Hematopoietic multipotent progenitor cell (in vitro differentiated cells): ENCODE data around the gene ERCC3. TPM values are rescaled to one million over a fixed set of nuclear protein-coding genes. Genes with fewer than 3 reads are reported as not detected.
"Not testable (repeated sequence)": the region's sequence is repeated elsewhere in the genome, so short reads cannot be mapped to it uniquely, and the experiment has no call there.

ENCODE experiments used
- DNase-seq, 3 donors: peaks; one replicate each; pipeline ENCODE4 v3.0.0-alpha.2; 2011 to 2015; ENCODE audit warnings: low read depth in 2 of 3, low spot score in 2 of 3
- small RNA-seq: library from RNA; depleted of rRNA; stranded (forward); fragments of <200 nt; gene quantifications from one replicate; pipeline ENCODE3, GENCODE V24; 2012
- total RNA-seq: library from RNA; depleted of rRNA; stranded (reverse); fragments of >200 nt; gene quantifications from one replicate; pipeline ENCODE4 v1.2.3, GENCODE V29; 2012

The ERCC3 gene
- total RNA-seq, 1 donor = 49.8 TPM

GRCh38 chr2:127227264-127227660 is 66.7 kb downstream of the ERCC3 start:
- not testable (repeated sequence) for DNase-seq

- peak in 1 of 3 donors; percentile 40 for DNase-seq
Measured at GRCh38 chr2:127226520-127227263, 67.3 kb downstream of the ERCC3 start.

DNA sequence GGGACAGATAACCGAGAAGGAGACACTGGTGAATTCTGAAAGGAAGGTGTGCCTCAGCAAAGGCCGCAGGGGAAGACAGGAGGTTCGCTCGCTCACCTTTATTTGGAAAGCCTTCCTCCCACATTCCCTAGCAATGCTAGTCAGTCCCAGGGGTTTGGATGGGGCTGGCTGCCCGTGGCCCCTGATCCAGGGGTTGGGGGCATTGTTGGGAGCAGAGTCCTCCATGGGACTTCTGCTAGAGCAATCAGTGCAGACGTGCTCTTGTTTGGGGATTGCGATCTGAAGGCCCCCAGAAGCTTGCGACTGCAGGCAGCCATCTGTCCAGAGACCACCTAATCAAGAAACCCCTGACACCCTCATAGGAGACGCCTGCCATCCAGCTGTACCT is 67.8 kb downstream of the ERCC3 start:
- no peak for DNase-seq

DNA sequence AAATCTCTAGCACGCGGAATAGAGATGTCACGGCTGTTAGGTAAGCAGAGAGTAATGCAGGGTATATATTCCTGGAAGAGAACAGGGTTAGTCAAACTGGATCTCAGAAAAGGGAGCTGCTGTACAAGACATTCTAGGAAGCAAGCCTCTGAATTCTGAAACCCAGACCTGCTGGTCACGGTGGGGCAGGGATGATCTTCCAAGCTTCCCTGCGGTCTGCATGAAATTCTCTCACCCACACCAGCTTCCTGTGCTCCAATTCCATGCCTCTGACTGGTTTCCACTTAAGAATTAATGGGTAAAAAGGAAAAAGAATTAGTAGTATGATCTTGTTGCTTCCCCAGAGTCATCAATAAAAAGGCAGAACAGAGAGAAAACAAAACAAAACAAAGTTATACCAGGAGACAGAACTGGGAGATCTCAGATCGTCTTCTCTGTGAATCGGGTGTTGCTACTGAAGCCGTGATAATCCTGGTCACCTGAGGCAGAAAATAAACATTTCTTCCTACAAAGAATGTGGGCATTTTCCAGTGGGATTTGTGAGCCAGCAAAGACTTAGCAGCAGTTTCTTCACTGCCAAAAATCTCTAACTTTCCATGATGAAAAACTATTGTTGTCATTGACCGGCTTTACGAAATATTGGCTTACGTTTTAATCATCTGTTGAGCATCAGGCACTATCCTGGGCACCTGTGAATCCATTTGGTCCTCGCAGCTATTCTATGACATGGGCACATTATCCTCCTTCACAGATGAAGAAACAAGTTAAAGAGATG is 68.6 kb downstream of the ERCC3 start:
- DNase-seq = no peak

GRCh38 chr2:127224135-127224534 is 69.8 kb downstream of the ERCC3 start:
- not testable (repeated sequence) for DNase-seq

DNA sequence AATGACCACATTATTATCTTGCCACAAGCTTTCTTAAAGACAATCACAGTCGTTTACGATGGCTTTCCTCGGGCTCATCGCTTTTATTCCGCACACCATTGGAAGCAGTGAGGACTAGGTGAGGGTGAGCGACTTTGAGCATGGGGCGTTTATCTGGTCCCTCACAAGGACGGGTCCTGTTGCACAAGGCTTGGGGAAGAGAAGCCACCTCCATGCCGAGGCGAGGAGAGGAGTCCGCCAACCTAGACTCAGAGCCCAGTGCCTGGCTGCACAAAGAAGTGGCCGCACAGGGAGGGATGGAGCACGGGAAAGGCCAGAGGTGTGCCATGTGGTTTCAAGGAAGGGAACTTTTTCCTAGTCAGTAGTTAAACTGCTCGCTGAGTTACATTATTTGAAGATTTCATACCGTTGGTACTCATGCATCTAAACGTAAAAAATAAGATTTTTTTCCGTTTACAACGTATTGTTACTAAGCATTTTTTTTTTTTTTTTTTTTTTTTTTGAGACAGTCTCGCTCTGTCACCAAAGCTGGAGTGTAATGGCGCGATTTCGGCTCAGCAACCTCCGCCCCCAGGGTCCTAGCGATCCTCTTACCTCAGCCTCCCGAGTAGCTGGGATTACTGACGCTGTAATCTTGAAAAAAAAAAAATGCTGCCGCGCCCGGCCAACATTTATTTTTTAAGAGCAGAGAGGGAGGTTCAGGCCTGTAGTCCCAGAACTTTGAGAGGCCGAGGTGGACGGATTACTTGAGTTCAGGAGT is 73.0 kb downstream of the ERCC3 start:
- DNase-seq = peak in 1 of 3 donors; percentile 33

GRCh38 chr2:127220102-127220767 is 73.7 kb downstream of the ERCC3 start, which contains the start of gene CYP27C1:
CYP27C1 (minus strand) TSS chr2:127220299; CDS start chr2:127220270, 29 bp downstream.
- DNase-seq = peak in 1 of 3 donors; percentile 45

- no peak for DNase-seq
Measured at GRCh38 chr2:127219171-127220070, 74.5 kb downstream of the ERCC3 start.

DNA sequence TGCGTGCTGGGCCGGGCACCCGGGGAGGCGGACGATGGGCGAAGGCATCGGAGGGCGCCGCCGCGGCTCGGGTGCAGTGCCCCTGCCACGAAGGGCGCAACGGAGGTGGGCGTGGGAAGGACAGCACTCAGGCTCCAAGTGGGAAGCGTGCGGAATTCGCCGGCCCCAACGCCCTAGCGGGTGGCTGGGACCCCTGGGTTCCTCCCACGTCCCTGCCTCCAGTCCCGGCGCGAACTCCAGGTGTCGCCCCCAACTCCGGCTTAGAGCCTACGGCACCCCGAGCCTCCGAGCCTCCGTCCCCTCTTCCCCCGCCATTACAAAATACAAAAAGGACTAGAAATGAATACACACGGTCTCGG is 75.2 kb downstream of the ERCC3 start:
- peak in 1 of 3 donors; percentile 25 for DNase-seq

- peak in 1 of 3 donors; percentile 39 for DNase-seq
Measured at GRCh38 chr2:127217470-127218325, 76.2 kb downstream of the ERCC3 start.

DNA sequence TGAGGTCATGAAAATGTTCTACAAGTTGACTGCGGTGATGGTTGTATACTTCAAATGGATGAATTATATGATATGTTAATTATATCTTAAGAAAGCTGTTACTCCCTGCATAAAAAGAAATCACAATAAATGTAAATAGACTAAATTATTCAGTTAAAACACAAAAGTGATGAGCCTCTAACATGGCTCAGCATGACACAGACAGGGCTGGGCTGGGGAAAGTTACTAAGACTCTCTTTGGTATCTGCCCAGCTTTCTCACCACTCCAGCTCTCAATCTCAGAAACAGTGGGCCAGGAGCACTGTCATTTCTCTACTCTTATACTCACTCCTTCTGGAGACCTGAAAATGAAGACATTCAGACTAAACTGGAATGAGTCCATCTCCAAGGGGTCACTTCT is 77.4 kb downstream of the ERCC3 start:
- no peak for DNase-seq

DNA sequence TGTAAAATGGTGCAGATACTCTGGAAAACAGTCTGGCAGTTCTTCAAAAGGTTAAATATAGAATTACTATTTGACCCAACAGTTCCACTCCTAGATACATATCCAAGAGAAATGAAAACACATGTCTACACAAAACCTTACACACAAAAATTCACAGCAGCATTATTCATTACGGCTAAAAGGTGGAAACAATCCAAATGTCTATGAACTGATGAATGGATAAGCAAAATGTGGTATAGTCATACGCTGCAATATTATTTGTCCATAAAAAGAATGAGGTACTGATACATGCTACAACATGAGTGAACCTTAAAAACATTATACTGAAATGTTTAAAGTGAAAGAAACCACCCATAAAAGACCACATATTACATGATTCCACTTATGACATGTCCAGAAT is 77.8 kb downstream of the ERCC3 start:
- no peak for DNase-seq

GRCh38 chr2:127214201-127214600 is 79.7 kb downstream of the ERCC3 start:
- not testable (repeated sequence) for DNase-seq

DNA sequence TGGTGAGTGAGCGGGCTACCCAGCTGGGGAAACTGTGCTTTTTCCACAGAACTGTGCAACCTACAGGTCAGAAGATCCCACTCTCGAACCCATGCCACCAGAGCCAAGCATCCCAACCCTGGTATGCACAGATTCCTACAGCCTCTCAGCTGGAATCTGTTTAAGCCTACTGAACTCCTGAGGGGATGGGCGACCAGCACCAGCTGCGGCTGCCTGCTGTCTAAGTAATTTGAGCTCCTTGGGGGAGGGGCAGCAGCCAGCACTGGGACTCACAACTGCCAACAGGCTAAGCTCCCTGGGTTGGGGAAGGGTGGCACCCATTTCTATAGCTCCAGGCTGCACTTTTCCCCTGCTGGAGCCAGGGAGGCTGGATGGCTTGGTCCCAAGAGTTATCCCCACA is 85.6 kb downstream of the ERCC3 start:
- no peak for DNase-seq

Small RNAs within 50 kb of the gene (small RNA-seq; reads per million reads assigned to genes)
- gene RNU6-1147P = 1.0 reads per million, percentile 34 among the genes with 10 or more reads in this experiment

Other genes starting within 250 kb of the ERCC3 start
- gene BIN1, start 187.0 kb downstream of the ERCC3 start, total RNA-seq = 66.0 TPM
- gene CYP27C1, start 73.8 kb downstream of the ERCC3 start, total RNA-seq = not detected
- 24.8 TPM for gene MAP3K2, start 93.8 kb upstream of the ERCC3 start, total RNA-seq
- 1.1 TPM for gene PROC, start 124.3 kb upstream of the ERCC3 start, total RNA-seq
- 12.1 TPM for gene IWS1, start 232.3 kb upstream of the ERCC3 start, total RNA-seq
- 1.9 TPM for gene MYO7B, start 241.5 kb upstream of the ERCC3 start, total RNA-seq